LNCAP (cell line): ENCODE results near the gene TRAP1.

Experiments
- CTCF ChIP-seq: fragments of 450-650 bp; IDR thresholded peaks from 2 replicates; pipeline ENCODE4 v1.5.1; 2017; ENCODE audit warnings: mild to moderate bottlenecking

TRAP1 gene

GRCh38 chr16:3756113-3756512, 38.8 kb upstream of the TRAP1 start:
- no peak for TF ChIP-seq CTCF

DNA sequence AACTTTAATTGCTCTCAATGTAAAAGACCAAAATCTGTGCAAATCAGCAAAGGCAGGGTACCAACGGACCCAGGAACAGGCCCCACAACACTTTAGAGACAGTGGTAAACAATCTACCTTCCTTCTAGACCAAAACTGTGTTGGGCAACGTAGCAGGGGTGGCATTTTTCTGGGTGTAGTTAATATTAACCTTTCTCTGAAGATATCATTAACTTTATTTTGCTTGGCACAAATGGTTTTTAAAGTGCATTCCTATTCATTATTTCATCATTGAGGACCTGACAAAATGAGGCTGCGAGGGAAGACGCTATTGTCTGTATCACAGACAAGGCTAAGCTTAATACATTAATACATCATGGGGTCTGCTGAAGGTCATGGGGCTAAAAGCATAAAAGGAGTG, 37.9 kb upstream of the TRAP1 start:
- TF ChIP-seq CTCF = no peak

GRCh38 chr16:3754772-3755171, 37.4 kb upstream of the TRAP1 start:
- TF ChIP-seq CTCF = no peak

- no peak for TF ChIP-seq CTCF
Measured at GRCh38 chr16:3754081-3754703, 36.9 kb upstream of the TRAP1 start.

DNA sequence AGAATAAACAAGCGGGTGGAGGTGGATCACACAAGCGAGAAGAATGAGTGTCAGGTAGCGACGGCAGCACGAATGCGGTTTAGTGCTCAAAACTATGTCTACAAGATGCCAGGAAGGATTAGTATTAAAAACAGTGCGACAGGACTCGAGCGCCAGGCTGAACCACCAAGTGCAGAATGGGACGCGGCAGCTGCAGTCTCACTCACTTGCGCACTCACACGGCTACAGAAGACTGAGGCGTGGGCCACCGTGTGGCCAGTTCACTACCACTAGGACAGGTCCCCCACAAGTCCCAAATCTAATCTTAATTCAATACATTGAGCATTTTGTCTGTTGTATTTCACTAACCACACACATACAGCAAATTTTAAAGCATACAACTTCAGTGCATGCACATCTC, 35.7 kb upstream of the TRAP1 start:
- no peak for TF ChIP-seq CTCF

DNA sequence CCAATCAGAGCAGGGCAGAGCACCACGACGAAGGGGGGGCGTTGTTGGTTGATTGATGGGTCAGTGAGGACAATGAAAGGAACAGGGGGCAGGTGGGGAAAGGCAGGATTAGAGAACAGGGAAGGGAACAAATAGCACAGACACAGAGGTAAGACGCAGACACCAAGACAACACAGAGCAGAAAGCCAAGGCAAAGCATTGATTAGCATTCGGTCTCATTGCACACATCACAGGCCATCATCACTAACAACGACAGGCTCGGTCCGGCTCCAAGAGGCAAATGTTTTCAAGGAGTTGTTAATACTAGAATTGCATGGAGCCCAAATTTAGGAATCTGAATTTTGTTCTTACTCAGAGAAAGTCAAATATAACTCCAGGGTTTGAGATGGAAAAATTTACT, 34.6 kb upstream of the TRAP1 start:
- TF ChIP-seq CTCF = no peak

DNA sequence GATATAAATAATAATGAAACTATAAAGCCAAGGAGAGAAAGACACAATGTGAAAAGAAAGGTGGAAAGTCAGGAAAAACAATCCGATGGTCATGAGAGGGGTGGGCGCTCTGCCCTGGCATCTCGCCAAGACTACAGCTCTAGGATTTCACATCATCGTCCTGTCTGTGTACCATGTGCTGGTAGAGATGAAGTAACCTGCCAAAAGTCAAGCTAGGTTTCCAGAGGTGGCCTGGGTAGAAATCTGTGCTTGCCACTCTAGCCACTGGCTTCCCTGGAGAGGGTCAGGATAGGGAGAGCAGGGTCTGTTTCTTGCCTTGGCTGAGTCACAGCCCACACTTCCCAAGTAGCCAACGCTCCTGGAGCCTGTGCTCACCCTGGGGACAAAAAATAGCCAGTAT, 31.0 kb upstream of the TRAP1 start:
- no peak for TF ChIP-seq CTCF

GRCh38 chr16:3745751-3746355, 28.5 kb upstream of the TRAP1 start:
- no peak for TF ChIP-seq CTCF
